DMS 273 treated with DMSO at 0.1 percent for 48 hours (cell line): Measurements from ENCODE around the gene CELA2A.
A peak's percentile ranks its signal among the peaks of the same experiment; 100 is the strongest.
"Not testable (repeated sequence)": the region's sequence is repeated elsewhere in the genome, so short reads cannot be mapped to it uniquely, and the experiment has no call there.

Experiments
- DNase-seq: peaks from one replicate; lab custom pipeline; 2025; lab: John Stamatoyannopoulos, UW

The CELA2A gene

DNA sequence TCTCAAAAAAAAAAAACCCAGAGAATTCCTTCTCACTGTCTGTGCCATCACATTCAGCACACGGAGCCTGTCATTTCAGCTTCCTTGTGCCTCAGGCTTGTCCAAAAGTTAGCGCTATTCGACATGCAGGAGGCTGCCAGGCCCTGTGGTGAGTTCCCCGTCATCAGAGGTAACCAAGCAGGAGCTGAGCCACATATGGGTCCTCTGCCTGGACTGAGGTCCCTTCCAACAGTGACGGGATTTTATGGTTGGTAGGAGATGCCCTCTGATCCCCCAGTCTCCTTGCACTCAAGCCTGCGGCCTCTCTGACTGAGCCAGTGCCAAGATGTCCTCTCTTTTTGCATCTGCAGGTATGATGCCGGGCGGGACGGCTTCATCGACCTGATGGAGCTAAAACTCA, 31.0 kb upstream of the CELA2A start:
- no peak for DNase-seq

DNA sequence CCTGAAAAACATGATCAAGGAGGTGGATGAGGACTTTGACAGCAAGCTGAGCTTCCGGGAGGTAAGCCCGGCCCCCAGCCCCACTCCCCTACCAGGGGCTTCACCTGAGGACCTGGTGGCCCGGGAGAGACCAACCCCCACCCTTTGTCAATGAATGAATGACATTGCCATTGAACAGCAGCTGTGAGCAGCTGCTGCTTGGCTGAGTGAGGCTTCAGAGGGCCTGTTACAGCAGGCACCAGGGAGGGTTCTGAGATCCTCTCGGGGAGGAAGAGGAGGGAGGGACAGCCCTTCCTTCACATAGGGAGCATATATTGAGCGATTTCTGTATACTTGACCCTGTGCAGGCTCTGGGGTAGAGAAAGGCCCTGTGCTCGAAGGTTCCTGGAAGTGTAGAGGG, 30.6 kb upstream of the CELA2A start:
- no peak for DNase-seq

DNA sequence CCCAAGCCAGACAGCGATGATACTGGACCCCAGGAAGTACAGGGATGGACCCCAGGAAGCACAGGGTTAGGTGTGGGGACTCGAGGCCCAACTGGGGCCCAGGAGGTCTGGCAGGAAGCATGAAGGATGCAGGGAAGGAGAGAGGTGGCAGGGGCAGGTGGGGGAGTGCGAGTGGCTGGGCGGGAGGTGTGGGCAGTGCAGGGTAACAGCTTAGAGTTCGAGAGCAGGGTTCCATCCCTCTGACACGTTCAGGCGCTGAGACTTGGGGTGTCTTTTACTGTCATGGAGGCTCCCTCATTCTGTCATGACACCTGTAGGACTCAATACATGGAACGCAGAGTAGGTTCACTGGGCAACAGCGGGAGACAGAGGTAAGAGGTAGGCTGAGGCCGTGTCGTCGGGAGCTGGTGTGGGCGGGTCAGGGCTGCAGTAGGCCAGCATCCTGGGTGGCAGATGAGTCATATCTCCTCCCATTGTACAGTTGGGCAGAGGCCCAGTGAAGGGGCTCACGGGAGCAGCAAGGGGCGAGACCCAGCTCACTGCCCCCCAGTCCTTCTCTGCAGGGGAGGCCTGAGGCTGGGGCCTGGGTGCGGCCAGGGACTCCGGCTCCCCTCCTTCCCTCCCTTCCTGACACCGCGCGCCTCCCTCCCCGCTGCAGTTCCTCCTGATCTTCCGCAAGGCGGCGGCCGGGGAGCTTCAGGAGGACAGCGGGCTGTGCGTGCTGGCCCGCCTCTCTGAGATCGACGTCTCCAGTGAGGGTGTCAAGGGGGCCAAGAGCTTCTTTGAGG, 29.8 kb upstream of the CELA2A start:
- DNase-seq = no peak

DNA sequence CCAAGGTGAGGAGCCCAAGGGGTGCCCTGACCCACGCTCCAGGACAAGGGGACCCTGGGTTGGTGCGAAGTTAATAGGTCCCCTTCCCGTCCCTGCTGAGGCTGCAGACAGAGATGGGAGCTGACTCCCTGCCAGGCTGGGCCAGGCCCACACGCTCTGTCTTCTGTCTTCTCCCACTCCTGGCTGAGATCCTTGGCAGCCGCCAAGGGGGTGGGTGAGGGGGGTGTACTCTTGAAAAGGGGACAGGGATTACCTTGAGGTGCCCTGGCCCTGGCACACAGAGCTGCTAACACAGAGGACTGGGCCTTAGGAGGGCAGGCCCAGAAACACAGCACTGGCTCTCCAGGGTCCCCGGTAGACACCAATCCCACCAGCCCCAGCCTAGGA, 29.3 kb upstream of the CELA2A start:
- DNase-seq = no peak

DNA sequence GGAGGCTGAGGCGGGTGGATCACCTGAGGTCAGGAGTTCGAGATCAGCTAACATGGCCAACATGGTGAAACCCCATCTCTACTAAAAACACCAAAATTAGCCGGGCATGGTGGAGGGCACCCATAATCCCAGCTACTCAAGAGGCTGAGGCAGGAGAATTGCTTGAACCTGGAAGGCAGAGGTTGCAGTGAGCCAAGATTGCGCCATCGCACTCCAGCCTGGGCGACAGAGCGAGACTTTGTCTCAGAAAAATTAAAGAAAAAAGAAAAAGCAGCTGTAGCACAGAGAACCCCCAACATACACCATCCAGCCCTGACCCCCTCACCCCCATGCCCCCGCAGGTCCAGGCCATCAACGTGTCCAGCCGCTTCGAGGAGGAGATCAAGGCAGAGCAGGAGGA, 28.3 kb upstream of the CELA2A start:
- not testable (repeated sequence) for DNase-seq

DNA sequence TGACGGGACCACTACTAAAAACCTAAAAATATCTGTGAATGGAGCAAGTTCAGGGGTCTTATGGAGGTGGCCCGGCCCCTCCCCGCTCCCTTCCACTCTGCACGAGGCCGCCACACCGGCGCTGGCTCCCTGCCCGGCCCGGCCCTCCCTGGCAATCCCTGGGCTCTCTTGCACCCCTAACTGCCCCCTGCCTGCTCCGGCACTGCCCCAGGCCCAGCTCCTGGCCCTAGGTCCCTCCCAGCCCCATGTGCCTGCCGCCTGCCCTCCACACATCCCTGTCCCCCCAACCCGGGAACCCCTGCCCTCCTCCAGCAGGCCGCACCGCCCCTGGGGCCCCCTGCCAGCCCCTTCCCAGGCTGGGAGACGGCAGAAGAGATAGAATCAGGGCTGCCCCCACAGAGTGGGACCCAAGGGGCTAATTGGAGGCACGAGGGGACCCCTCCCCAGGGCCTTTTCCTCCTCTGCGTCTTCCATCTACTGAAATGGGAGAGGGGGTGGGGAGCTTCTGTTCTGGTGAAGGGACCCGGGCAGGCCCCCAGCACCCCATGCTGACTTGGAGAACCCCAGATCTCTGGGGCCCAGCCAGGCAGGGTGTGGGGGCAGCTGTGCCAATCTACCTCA, 27.6 kb upstream of the CELA2A start:
- no peak for DNase-seq

DNA sequence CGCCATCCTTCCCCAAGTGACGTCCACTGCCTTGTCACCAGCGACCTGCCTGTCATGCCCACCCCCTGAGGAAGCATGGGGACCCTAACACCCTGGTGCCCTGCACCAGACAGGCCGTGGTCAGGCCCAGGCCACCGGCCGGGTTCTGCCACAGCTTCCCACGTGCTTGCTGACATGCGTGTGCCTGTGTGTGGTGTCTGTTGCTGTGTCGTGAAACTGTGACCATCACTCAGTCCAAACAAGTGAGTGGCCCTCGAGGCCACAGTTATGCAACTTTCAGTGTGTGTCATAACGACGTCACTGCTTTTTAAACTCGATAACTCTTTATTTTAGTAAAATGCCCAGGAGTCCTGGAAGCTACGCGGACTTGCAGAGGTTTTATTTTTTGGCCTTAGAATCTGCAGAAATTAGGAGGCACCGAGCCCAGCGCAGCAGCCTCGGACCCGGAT, 26.8 kb upstream of the CELA2A start:
- no peak for DNase-seq

DNA sequence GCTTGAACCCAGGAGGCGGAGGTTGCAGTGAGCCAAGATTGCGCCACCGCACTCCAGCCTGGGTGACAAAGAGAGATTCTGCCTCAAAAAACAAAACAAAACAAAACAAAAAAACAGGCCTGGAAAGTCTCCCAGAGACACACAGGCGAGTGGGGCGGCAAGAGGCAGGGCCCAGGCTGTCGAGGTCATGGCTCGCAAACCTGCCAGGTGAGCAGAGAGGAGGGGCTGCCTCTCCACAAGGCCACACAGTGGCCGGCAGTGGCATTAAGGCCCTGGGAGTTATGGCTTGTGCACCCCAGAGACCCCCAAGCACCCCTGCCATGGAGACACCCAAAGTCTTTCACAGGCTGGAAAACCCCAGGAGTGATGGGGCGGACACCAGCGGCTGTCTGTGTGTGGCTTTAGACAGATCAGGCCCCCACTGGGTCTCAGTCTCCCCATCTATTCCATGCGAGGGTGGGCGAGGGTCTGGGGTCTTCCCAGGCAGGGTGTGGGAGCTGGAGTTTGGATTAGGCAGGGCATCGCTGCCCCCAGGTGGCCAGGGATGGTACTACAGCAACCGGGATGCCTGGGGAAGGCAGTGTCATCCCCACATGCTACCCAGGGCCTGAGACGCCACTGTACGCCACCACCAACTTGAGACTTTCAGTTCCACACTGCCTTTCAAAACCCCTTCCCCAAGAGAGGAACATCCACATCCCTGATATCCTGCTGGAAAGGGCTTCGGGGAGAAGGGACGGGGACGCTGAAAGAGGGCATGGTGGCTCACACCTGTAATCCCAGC, 25.6 kb upstream of the CELA2A start:
- no peak for DNase-seq

DNA sequence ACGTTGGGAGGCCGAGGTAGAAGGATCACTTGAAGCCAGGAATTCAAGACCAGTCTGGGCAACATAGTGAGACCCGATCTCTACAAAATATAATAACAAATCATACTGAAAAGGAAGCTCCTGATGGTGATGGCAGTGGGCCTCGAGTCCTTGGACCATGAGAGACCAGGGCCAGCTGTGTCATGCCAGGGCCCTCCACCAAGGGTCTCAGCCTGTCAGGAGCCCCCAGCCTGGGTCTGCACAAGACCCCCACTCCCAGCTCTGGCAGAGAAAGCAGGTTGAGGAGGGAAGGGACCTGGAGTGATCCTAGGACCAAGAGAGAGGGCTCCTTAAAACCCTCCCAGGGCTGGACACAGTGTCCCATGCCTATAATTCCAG, 25.0 kb upstream of the CELA2A start:
- DNase-seq = no peak

DNA sequence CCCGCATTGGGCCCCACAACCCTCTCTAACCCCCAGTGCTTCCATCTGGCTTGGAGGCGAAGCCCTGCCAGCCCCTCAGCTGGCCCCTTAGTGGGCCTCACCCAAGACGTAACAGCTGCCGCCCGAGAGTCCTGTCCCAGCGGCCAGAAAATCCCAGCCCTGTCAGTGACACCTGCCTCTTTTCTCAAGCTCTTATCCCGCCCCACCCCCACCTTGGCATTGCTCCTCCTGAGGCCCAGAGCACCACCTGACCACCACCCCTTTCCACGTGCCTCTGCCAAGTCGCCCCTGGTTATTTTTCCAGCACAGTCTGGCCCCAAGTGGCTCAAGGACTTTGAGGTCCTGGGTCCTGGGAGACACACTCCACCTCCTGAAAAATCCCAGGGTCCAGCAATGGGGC, 24.2 kb upstream of the CELA2A start:
- peak; percentile 20 for DNase-seq

DNA sequence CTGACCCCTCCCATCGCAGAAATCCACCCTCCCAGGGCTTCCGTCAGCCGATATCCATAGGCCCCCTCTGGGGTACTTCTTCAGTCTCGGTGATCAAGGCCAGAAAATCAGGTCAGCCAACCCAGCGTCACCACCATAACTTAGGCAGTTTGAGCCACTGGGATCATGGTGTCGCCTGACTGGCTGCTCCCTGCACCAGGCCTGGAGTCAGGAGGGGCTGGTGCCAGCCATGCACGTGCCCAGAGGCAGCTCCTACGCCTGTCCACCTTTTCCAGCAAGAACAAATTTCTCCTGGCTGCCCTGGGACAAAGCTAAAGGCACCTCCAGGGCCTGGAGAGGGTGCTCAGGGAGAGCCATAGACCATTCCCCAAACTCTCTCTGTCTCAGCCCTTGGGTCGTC, 23.1 kb upstream of the CELA2A start:
- DNase-seq = no peak

DNA sequence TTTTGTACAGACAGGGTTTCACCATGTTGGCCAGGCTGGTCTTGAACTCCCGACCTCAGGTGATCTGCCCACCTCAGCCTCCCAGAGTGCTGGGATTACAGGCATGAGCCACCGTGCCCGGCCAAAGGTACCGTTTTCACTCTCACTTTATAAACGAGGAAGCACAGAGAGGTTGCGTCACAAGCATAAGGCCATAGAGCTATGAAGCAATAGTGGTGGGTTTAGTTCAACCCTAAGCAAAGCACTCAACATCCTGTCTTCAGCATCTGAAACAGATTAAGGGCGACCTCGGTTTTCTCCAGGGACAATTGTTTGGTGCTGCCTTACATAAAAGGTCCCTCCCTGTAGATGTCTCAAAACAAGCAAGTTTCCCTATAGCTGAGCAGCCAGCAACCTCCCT, 21.8 kb upstream of the CELA2A start:
- DNase-seq = not testable (repeated sequence)

DNA sequence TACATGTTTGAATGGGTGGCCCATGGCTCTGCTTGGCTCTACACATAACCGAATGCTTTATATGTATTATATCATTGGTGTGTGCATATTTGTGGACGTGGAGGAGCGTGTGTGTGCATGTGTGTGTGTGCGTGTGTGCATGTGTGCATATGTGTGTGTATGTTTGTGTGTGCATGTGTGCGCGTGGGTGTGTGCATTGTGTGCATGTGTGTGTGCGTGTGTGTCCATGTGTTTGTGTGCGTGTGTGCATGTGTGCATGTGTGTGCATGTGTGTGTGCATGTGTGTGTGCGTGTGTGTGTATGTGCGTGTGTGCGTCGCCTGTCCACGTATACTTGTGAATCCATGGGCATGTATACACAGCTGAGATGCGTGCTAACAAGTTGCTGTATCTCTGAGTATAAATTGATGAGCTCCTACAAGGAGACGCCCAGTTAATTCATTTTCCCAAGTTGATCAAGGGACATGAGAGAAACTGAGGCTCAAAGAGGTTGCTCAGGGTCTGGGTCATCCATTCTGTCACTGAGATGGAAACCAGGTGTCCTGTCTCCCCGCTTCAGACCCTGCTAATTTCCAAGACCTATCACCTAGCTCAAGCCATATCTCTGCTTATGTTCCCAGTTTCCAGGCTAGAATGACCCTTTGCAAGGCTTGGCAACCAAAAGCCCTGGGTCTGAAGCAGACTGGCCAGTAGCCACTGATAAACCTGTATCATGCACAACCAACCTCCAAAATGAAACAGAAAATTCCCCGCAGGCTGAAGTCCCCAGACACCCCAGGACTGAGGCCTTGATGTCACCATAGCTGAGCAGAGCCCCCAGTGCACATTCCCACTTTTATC, 21.1 kb upstream of the CELA2A start:
- DNase-seq = no peak

DNA sequence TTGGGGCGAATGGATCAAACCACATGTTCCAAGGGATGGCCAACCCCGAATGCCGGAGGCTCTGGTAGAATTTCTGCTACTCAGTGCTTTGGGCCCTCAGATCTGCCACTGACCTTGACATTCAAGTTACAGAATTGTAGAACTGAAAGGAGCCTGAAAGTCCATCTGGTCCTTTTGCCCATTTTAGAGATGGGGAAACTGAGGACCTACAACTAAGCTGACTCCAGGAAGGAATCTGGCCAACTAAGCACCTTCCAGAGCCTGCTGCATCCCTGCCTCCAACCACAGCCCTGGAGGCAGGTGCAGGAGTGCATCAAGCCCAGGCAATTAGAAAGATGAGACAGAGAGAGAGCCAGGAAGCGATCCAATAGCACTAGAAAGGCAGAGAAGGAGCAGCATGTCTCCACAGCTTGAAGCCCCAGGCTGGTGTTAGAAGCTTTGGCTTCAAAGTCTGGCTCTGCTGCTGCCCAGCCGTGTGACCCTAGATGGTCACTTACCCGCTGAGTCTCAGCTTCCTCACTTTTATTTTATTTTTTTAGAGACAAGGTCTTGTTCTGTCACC, 19.6 kb upstream of the CELA2A start:
- DNase-seq = no peak

DNA sequence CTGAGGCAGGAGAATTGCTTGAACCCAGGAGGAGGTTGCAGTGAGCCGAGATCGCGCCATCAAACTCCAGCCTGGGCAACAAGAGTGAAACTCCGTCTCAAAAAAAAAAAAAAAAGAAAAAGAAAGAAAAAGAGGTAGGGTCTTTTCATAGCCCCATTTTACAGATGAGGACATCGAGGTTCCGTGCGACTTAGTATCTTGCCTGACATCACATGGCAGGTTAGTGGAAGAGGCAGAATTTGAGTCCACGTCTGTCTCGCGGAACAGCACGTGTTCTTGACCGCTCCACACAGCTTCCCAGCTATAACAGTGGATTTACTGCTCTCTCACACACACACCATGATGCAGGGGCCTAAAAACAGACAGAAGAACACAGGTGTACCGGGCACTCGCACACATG, 17.2 kb upstream of the CELA2A start:
- no peak for DNase-seq

DNA sequence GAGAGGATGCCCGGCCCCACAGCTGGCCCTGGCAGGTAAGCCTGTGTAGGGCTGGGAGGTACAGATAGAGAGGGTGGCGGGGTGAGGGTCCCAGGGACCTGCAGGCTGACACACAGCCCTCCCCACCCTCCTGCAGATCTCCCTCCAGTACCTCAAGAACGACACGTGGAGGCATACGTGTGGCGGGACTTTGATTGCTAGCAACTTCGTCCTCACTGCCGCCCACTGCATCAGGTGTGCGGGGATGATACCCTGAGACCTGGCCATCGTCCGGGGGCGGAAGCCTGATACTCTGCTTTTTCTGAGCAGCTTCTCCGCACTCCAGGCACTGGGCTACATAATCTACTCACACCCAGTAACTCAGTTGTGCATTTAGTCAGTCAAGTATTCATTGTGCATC, 16.2 kb upstream of the CELA2A start:
- DNase-seq = no peak

DNA sequence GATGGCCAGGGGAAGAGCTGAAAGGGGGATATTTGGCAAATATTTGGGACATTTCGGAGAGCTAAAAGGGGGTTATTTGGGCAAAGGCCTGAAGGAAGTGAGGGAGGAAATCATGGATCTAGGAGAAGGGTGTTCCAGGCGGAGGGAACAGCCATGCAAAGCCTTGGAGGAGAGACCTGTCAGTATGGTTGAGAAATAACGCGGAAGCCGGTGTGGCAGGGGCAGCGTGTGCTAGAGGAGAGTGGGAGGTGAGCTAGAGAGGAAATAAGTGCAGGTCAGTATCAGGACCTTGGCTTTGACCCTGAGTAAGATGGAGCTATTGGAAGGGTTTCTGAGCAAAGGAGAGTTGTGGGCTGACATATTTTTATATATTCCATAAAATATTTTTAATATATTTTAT, 15.3 kb upstream of the CELA2A start:
- DNase-seq = no peak

DNA sequence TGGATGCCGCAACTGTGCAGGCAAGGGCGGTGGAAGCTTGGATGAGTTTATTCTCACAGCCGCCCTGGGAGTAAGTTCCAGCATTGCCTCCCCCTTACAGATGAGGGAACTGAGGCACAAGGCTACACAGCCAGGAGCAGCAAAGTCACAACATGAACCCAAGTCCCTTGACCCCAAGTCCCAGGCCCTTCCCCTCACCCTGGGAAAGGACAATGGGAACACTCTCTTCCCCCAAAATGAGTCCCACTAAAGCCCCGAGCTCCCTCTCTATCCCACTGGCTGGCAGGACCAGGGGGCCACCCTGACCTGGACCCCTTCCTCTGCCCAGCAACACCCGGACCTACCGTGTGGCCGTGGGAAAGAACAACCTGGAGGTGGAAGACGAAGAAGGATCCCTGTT, 14.4 kb upstream of the CELA2A start:
- no peak for DNase-seq

DNA sequence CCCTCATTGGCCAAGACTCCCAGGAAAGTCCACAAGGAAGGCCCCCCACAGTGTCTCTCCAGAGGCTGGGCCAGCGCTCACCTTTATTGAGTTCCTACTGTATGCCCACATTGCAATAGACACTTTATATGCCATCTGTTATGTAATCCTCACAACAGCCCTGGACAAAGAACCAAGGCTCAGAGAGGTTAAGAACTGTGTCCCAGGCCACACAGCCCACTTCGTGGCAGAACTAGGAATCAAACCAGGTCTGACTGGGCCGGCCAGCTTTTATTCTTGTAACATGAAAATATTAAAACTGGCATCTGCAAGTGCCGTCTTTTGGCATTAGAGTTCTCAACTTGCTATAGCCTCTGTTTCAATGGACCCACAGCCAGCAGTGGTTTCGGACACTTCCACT, 13.8 kb upstream of the CELA2A start:
- no peak for DNase-seq

DNA sequence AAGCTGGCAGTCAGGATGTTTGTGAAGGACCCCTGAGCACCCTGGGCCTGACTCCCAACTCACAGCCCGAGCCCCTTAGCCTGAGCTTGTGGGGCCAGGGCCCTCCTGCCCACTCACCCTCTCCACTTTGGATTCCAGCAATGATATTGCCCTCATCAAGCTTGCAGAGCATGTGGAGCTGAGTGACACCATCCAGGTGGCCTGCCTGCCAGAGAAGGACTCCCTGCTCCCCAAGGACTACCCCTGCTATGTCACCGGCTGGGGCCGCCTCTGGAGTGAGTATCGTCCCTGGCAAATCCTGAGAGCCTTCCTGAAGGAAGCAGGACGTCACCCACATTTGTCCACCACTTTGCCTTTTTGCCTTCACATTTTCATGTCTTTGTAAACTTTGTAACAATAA, 13.3 kb upstream of the CELA2A start:
- DNase-seq = no peak

DNA sequence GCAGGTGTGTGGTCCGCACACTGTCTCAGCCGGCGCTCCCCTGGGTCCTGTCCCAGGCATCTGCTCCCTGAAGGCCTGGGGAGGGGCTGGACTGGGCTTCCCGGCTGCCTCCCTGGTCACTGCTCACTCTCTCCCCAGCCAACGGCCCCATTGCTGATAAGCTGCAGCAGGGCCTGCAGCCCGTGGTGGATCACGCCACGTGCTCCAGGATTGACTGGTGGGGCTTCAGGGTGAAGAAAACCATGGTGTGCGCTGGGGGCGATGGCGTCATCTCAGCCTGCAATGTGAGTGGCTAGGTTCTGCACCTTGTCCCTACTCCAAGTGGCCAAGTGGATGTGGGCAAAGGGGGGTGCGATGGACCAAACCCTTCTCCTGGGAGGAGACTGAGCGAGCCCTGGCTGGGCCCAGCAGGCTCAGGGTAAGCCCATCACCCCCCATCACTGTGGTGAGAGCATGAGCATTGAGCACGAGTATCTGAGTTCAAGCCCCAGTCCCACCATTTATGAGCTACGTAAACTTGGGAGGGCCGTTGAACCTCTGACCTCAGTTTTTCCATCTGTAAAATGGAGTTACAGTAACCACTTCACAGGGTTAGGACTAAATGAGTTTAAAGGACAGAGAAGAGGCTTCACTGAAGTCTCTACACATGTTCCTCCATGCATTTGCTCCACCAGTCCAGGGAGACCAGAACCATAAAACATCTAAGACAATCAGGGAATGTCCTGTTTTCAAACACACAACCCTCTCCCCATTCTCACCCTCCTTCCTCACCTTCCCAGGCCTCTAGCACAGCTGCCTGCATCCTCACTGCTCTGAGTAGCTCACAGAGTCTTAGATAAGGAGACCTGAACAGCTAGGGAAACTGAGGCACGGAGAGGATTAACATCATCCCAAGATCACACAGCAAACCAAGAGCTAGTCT, 11.8 kb upstream of the CELA2A start:
- DNase-seq = no peak
